Neural cell (in vitro differentiated cells): ENCODE measurements around the gene DSCAM. TPM values are rescaled to one million over a fixed set of nuclear protein-coding genes. Genes with fewer than 3 reads are reported as not detected.

ENCODE experiments used
- H2AFZ ChIP-seq: fragments of 200-600, 300-800 bp; sonication (generic), shearing (Covaris generic); 2 replicates; pipeline ENCODE4 v1.6.0; 2014; ENCODE audit warnings: low read depth, mild to moderate bottlenecking, antibody characterized with exemption, low read length, moderate library complexity
- H3F3A ChIP-seq: fragments of 200-600 bp; shearing (Covaris generic); 2 replicates; pipeline ENCODE4 v1.6.1; 2016; ENCODE audit warnings: mild to moderate bottlenecking, moderate library complexity, mixed read lengths, antibody characterized with exemption, low read length; ENCODE audit not compliant: insufficient read depth, poor library complexity, severe bottlenecking
- H3K27ac ChIP-seq: fragments of 200-600, 300-800 bp; sonication (generic), shearing (Covaris generic); 2 replicates; pipeline ENCODE4 v1.5.1; 2014; ENCODE audit warnings: mild to moderate bottlenecking, low read length, moderate library complexity
- H3K27me3 ChIP-seq: fragments of 300-800, 200-600 bp; sonication (generic), shearing (Covaris generic); 2 replicates; pipeline ENCODE4 v1.6.0; 2014; ENCODE audit warnings: mild to moderate bottlenecking, low read depth, low read length, moderate library complexity; ENCODE audit not compliant: insufficient read depth
- H3K36me3 ChIP-seq: fragments of 300-800, 200-600 bp; sonication (generic), shearing (Covaris generic); 2 replicates; pipeline ENCODE4 v1.5.1; 2014; ENCODE audit warnings: mild to moderate bottlenecking, antibody characterized with exemption, low read length, moderate library complexity; ENCODE audit not compliant: insufficient read depth
- H3K4me2 ChIP-seq: fragments of 300-800, 200-600 bp; sonication (generic), shearing (Covaris generic); 2 replicates; pipeline ENCODE4 v1.6.0; 2014; ENCODE audit warnings: mild to moderate bottlenecking, low read length
- H3K4me3 ChIP-seq: fragments of 300-800, 200-600 bp; sonication (generic), shearing (Covaris generic); 2 replicates; pipeline ENCODE4 v1.5.1; 2014; ENCODE audit warnings: mild to moderate bottlenecking, low read length, moderate library complexity
- H3K79me2 ChIP-seq: fragments of 200-600 bp; shearing (Covaris generic); replicated peaks from 2 replicates; pipeline ENCODE4 v1.6.0; 2014; ENCODE audit warnings: mild to moderate bottlenecking, low read length, moderate library complexity; ENCODE audit not compliant: insufficient read depth
- H3K9ac ChIP-seq: fragments of 300-800, 200-600 bp; sonication (generic), shearing (Covaris generic); 2 replicates; pipeline ENCODE4 v1.6.1; 2016; ENCODE audit warnings: mild to moderate bottlenecking, low read length, mixed read lengths
- H3K9me2 ChIP-seq: fragments of 200-600 bp; shearing (Covaris generic); 2 replicates; pipeline ENCODE4 v1.6.1; 2016; ENCODE audit warnings: mild to moderate bottlenecking, low read length, mixed read lengths; ENCODE audit not compliant: insufficient read depth
- H3K9me3 ChIP-seq: fragments of 200-600, 300-800 bp; sonication (generic), shearing (Covaris generic); 2 replicates; pipeline ENCODE4 v1.6.1; 2016; ENCODE audit warnings: mild to moderate bottlenecking, mixed run types, low read length, moderate library complexity, mixed read lengths
- H4K20me1 ChIP-seq: fragments of 200-600 bp; shearing (Covaris generic); 2 replicates; pipeline ENCODE4 v1.6.1; 2016; ENCODE audit warnings: mild to moderate bottlenecking, mixed run types; ENCODE audit not compliant: insufficient read depth
- CTCF ChIP-seq: fragments of 450-650 bp; IDR thresholded peaks from 2 replicates; pipeline ENCODE4 v1.5.1; 2014; ENCODE audit warnings: antibody characterized with exemption, mild to moderate bottlenecking, moderate library complexity; ENCODE audit not compliant: poor library complexity, severe bottlenecking
- EP300 ChIP-seq: fragments of 450-650 bp; conservative IDR thresholded peaks from 2 replicates; pipeline ENCODE4 v1.6.1; 2014; ENCODE audit warnings: antibody characterized with exemption, mild to moderate bottlenecking, moderate library complexity; ENCODE audit not compliant: poor library complexity, severe bottlenecking
- EZH2 ChIP-seq: fragments of 200-600, 300-800 bp; shearing (Covaris generic), sonication (generic); IDR thresholded peaks from 2 replicates; pipeline ENCODE4 v1.6.1; 2014; ENCODE audit warnings: antibody characterized with exemption, low read length, borderline replicate concordance, mild to moderate bottlenecking; ENCODE audit not compliant: insufficient read depth, poor library complexity, severe bottlenecking
- MXI1 ChIP-seq: fragments of 450-650 bp; conservative IDR thresholded peaks from 2 replicates; pipeline ENCODE4 v1.6.1; 2014; ENCODE audit warnings: antibody characterized with exemption, mild to moderate bottlenecking; ENCODE audit not compliant: poor library complexity, severe bottlenecking
- POLR2AphosphoS5 ChIP-seq: IDR thresholded peaks from 2 replicates; pipeline ENCODE4 v1.6.1; 2012
- RAD21 ChIP-seq: fragments of 450-650 bp; conservative IDR thresholded peaks from 2 replicates; pipeline ENCODE4 v1.6.1; 2014; ENCODE audit warnings: antibody characterized with exemption, mild to moderate bottlenecking, moderate library complexity
- REST ChIP-seq: IDR thresholded peaks from 2 replicates; pipeline ENCODE4 v1.6.1; 2012; ENCODE audit warnings: borderline replicate concordance
- SMC3 ChIP-seq: fragments of 450-650 bp; conservative IDR thresholded peaks from 2 replicates; pipeline ENCODE4 v1.6.1; 2014; ENCODE audit warnings: antibody characterized with exemption, mild to moderate bottlenecking, moderate library complexity; ENCODE audit not compliant: poor library complexity
- TAF1 ChIP-seq: IDR thresholded peaks from 2 replicates; pipeline ENCODE4 v1.6.1; 2012; ENCODE audit warnings: low read depth
- polyA plus RNA-seq: library from polyadenylated mRNA; depleted of rRNA; stranded (reverse); fragments of >200 nt; gene quantifications from 2 replicates; pipeline ENCODE4 v1.2.3, GENCODE V29; 2014

Gene DSCAM
- polyA plus RNA-seq, 1 donor from 2014 or later: 5.3 TPM

GRCh38 chr21:40783404-40783803 lies 63.6 kb downstream of the DSCAM start:
- Histone ChIP-seq H3K27ac (no peak overlapping the region), H2AFZ (no peak overlapping the region)

GRCh38 chr21:40770435-40771055 lies 76.4 kb downstream of the DSCAM start:
- Histone ChIP-seq H3K4me2 (no peak overlapping the region), H3F3A (no peaks in the 10 kb centered on the region), H3K36me3 (no peaks in the 10 kb centered on the region), H3K79me2 (no peaks in the 10 kb centered on the region), H2AFZ (no peak overlapping the region), H3K9me3 (no peaks in the 10 kb centered on the region), H3K4me3 (no peak overlapping the region), H3K27me3 (no peaks in the 10 kb centered on the region), H4K20me1 (no peaks in the 10 kb centered on the region), H3K9me2 (no peaks in the 10 kb centered on the region), H3K9ac (no peak overlapping the region), H3K27ac (no peak overlapping the region)
- TF ChIP-seq EZH2 (no peak), EP300 (no peak), CTCF (no peak), SMC3 (no peak), REST (no peak), RAD21 (no peak), POLR2AphosphoS5 (no peak), TAF1 (no peak), MXI1 (no peak)

More at GRCh38 chr21:40783404-40783803, 63.6 kb downstream of the DSCAM start:
- no peak for TF ChIP-seq REST
- no peak for TF ChIP-seq TAF1
- no peak for TF ChIP-seq POLR2AphosphoS5
- Histone ChIP-seq H3K4me2 (no peak overlapping the region), H3K9ac (no peak overlapping the region), H3F3A (no peaks in the 10 kb centered on the region), H4K20me1 (no peaks in the 10 kb centered on the region), H3K9me2 (no peaks in the 10 kb centered on the region), H3K4me3 (no peak overlapping the region), H3K27me3 (no peaks in the 10 kb centered on the region), H3K79me2 (no peaks in the 10 kb centered on the region), H3K9me3 (no peaks in the 10 kb centered on the region), H3K36me3 (no peaks in the 10 kb centered on the region)
